ENCODE results near the gene CCL27. TPM values are rescaled to one million over a fixed set of nuclear protein-coding genes. Genes with fewer than 3 reads are reported as not detected.

The CCL27 gene
- total RNA-seq, 1 donor, result 0.36 TPM

DNA sequence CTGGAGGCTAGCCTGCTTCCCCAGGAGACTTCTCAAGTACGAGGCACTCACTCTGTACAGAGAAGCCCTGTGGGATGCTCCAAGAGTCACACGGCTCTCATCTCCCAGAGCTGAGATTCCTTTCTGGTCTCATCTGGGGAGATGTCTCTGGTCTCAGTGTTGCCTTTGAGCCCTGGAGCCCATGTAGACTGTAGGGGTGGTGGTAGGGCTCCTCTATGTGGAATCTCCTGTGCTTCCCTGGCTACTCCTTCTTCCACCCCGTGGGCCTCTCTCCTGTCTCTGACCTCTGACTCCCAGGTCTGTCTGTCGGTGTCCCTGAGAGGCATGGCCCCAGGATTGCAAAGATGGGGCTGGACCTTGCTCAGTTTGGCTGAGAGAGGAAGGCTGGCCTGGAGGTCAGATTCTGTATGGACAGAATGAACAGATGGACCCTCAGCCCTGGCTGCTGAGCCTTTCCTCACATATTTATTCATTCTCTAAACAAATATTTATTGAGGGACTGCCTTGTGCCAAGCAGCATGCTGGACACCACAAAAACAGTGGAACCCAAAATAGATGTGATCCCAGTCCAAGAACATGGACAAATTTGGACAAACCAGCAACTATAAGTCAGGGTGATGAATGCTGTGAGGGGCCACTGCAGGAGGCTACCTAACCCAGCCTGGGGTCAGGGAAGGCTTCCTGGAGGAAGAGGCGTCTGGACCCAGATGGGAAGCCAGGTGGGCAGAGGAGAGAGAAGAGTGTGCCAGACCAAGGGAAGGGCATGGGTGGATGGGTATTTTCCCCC lies 26.1 kb upstream of the CCL27 start:
- DNase-seq (ENCODE audit: insufficient read length, low spot score, missing footprints), result no peak
- no peak overlapping the region for H3K27ac ChIP-seq (ENCODE audit: low read depth, low read length)
- no peak overlapping the region for H2AFZ ChIP-seq (ENCODE audit: low read length)
- TF ChIP-seq, protein P1, sequence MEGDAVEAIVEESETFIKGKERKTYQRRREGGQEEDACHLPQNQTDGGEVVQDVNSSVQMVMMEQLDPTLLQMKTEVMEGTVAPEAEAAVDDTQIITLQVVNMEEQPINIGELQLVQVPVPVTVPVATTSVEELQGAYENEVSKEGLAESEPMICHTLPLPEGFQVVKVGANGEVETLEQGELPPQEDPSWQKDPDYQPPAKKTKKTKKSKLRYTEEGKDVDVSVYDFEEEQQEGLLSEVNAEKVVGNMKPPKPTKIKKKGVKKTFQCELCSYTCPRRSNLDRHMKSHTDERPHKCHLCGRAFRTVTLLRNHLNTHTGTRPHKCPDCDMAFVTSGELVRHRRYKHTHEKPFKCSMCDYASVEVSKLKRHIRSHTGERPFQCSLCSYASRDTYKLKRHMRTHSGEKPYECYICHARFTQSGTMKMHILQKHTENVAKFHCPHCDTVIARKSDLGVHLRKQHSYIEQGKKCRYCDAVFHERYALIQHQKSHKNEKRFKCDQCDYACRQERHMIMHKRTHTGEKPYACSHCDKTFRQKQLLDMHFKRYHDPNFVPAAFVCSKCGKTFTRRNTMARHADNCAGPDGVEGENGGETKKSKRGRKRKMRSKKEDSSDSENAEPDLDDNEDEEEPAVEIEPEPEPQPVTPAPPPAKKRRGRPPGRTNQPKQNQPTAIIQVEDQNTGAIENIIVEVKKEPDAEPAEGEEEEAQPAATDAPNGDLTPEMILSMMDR (IDR thresholded peaks at IDR 0.05; ENCODE audit: extremely low read depth, low read depth, low read length), result no peak
- H3K27me3 ChIP-seq (ENCODE audit: insufficient read depth, low read length), result no peaks in the 10 kb centered on the region
- no peak overlapping the region for H3K4me2 ChIP-seq (ENCODE audit: insufficient read depth, low read length)
- no peaks in the 10 kb centered on the region for H3K9me3 ChIP-seq (ENCODE audit: low read depth, low read length)
- no peaks in the 10 kb centered on the region for H3K36me3 ChIP-seq (ENCODE audit: insufficient read depth, low read length)
- H3K4me1 ChIP-seq (ENCODE audit: insufficient read depth, low read length), result peaks cover 5% of the 10 kb centered on the region
- no peaks in the 10 kb centered on the region for H3K79me2 ChIP-seq (ENCODE audit: insufficient read depth, low read length)
- peaks cover 14% of the 10 kb centered on the region for H4K20me1 ChIP-seq (ENCODE audit: insufficient read depth, low read length)
- no peak overlapping the region for H3K4me3 ChIP-seq (ENCODE audit: insufficient read depth, low read length)

DNA sequence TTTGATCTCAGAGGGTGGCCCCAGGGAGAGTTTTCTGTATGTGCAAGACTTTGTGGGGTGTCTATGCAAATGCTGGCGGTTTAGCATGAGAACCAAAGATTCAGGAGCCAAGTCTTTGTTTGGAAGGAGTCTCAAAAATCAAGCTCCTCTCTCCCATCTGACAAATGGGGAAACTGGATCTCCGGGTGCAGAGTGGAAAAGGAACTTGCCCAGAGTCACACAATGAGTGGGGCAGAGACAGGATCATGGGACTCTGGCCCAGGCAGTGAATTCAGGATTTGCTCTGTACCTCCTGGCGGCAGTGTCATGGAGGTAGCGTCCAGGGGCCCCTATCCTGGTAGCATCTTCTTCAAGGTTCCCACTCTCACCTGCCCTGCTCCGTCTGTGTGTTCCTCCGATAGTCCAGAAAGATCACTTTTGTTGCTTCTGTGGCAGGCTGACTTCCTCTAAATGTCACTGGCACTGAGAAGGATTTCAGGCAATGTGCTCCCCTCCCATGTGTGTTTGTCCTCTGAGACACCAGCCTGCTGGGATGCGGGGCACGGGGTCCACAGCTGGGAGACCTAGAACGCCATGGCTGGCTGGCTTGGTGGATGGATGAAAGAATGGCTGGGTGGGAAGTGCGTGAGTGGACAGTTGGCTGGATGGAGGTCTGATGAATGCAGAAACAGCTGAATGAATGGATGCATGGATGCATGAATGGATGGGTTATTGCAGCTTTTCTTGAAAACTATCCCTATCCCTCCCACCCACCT lies 25.0 kb upstream of the CCL27 start:
- H4K20me1 ChIP-seq (ENCODE audit: insufficient read depth, low read length), result peaks cover 14% of the 10 kb centered on the region
- no peak overlapping the region for H3K27ac ChIP-seq (ENCODE audit: low read depth, low read length)
- DNase-seq (ENCODE audit: insufficient read length, low spot score, missing footprints), result no peak
- no peak overlapping the region for H3K4me3 ChIP-seq (ENCODE audit: insufficient read depth, low read length)
- H3K36me3 ChIP-seq (ENCODE audit: insufficient read depth, low read length), result no peaks in the 10 kb centered on the region
- H3K4me1 ChIP-seq (ENCODE audit: insufficient read depth, low read length), result peaks cover 5% of the 10 kb centered on the region
- no peaks in the 10 kb centered on the region for H3K79me2 ChIP-seq (ENCODE audit: insufficient read depth, low read length)
- TF ChIP-seq, protein P1 (IDR thresholded peaks at IDR 0.05; ENCODE audit: extremely low read depth, low read depth, low read length), result no peak
- no peaks in the 10 kb centered on the region for H3K9me3 ChIP-seq (ENCODE audit: low read depth, low read length)
- no peak overlapping the region for H2AFZ ChIP-seq (ENCODE audit: low read length)
- no peak overlapping the region for H3K4me2 ChIP-seq (ENCODE audit: insufficient read depth, low read length)
- H3K27me3 ChIP-seq (ENCODE audit: insufficient read depth, low read length), result no peaks in the 10 kb centered on the region

DNA sequence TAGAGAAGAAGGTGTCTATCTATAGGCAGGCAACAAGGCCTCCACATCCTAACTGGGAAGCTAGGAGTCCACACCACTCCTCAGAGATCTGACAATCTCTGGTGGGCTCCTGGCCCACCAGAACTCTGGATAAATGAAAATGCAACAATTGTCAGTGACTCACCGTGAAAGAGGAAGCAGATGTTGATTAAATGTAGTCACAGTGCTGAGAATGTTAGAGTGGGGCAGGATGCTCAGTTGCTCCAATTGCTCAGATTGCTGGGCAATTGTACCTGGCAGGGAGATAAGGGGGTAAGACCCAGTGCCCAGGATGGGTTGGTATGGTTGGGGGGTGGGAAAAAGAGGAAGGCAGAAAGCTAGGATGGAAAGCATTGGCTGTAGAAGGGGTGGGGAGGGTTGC lies 24.3 kb upstream of the CCL27 start:
- H3K79me2 ChIP-seq (ENCODE audit: insufficient read depth, low read length), result no peaks in the 10 kb centered on the region
- peaks cover 14% of the 10 kb centered on the region for H4K20me1 ChIP-seq (ENCODE audit: insufficient read depth, low read length)
- H3K4me1 ChIP-seq (ENCODE audit: insufficient read depth, low read length), result peaks cover 5% of the 10 kb centered on the region
- TF ChIP-seq, protein P1 (IDR thresholded peaks at IDR 0.05; ENCODE audit: extremely low read depth, low read depth, low read length), result no peak
- no peak overlapping the region for H2AFZ ChIP-seq (ENCODE audit: low read length)
- H3K4me2 ChIP-seq (ENCODE audit: insufficient read depth, low read length), result no peak overlapping the region
- H3K27ac ChIP-seq (ENCODE audit: low read depth, low read length), result no peak overlapping the region
- no peaks in the 10 kb centered on the region for H3K27me3 ChIP-seq (ENCODE audit: insufficient read depth, low read length)
- H3K9me3 ChIP-seq (ENCODE audit: low read depth, low read length), result no peaks in the 10 kb centered on the region
- H3K36me3 ChIP-seq (ENCODE audit: insufficient read depth, low read length), result no peaks in the 10 kb centered on the region
- no peak for DNase-seq (ENCODE audit: insufficient read length, low spot score, missing footprints)
- H3K4me3 ChIP-seq (ENCODE audit: insufficient read depth, low read length), result no peak overlapping the region

DNA sequence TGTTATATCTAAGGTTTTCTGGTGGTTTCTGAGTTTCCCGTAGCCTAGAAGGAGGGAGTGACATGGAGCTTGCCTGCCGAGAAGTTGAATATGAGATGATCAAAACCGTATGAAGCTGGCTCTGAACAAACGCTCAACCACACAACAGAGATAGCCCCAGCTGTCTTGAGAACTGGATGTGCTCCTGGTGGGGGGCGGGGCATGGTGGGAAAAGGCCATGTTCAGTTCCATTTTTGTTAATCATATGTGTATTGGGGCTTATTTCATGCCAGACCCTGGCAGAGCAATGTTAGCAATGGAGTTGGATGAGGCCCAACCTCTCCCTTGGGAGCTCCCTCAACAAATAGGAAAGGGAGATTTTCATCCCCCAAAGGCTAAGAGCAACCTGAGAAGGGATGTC lies 23.8 kb upstream of the CCL27 start:
- Histone ChIP-seq H3K36me3 (ENCODE audit: insufficient read depth, low read length) (no peaks in the 10 kb centered on the region), H3K4me1 (ENCODE audit: insufficient read depth, low read length) (peaks cover 5% of the 10 kb centered on the region), H3K4me2 (ENCODE audit: insufficient read depth, low read length) (no peak overlapping the region), H4K20me1 (ENCODE audit: insufficient read depth, low read length) (peaks cover 14% of the 10 kb centered on the region), H2AFZ (ENCODE audit: low read length) (no peak overlapping the region), H3K4me3 (ENCODE audit: insufficient read depth, low read length) (no peak overlapping the region), H3K27ac (ENCODE audit: low read depth, low read length) (no peak overlapping the region), H3K79me2 (ENCODE audit: insufficient read depth, low read length) (no peaks in the 10 kb centered on the region), H3K27me3 (ENCODE audit: insufficient read depth, low read length) (no peaks in the 10 kb centered on the region), H3K9me3 (ENCODE audit: low read depth, low read length) (no peaks in the 10 kb centered on the region)
- no peak for DNase-seq (ENCODE audit: insufficient read length, low spot score, missing footprints)
- TF ChIP-seq, protein P1 (IDR thresholded peaks at IDR 0.05; ENCODE audit: extremely low read depth, low read depth, low read length), result no peak
